HK-2 (cell line): Measurements from ENCODE around the gene BMPR2.
"Not testable (repeated sequence)": the region's sequence is repeated elsewhere in the genome, so short reads cannot be mapped to it uniquely, and the experiment has no call there.

ENCODE experiments used
- DNase-seq: peaks from one replicate; pipeline ENCODE4 v3.0.0-alpha.2; 2018; ENCODE audit not compliant: unreplicated experiment

BMPR2 gene

DNA sequence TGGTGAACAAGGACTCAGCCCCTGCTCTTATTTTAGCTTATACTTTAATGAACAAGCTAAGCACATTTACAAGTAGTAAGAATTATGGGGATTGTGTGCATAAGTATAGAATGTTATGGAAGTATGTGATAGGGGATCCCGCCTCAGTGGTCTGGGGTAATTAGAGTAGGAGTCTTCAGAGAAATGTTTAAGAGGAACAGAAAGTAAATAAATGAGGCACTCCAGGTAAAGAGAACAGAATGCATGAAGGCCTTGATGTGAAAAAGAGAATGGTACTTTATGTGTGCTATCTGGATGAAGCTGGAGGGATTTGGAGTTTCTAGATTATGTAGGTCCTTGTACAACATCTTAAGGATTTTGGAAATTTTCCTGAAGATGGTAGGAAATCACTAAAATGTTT is 76.6 kb downstream of the BMPR2 start:
- no peak for DNase-seq

- DNase-seq: no peak
Observed at GRCh38 chr2:202454536-202454935, 78.4 kb downstream of the BMPR2 start.

GRCh38 chr2:202455114-202455513 is 79.0 kb downstream of the BMPR2 start:
- DNase-seq: no peak

DNA sequence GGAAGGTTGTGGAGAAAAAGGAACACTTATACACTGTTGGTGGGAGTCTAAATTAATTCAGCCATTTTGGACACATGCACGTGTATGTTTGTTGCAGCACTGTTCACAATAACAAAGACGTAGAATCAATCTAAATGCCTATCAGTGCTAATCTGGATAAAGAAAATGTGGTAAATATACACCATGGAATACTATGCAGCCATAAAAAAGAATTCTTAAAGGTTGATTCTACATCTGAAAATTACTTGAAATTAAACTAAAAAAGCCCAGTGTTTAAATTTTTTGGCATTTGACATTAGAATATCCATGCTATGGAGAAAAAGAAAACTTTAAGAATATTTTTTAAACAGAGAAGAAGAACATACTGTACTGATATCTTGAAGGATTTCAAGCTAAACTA is 84.0 kb downstream of the BMPR2 start:
- no peak for DNase-seq

DNA sequence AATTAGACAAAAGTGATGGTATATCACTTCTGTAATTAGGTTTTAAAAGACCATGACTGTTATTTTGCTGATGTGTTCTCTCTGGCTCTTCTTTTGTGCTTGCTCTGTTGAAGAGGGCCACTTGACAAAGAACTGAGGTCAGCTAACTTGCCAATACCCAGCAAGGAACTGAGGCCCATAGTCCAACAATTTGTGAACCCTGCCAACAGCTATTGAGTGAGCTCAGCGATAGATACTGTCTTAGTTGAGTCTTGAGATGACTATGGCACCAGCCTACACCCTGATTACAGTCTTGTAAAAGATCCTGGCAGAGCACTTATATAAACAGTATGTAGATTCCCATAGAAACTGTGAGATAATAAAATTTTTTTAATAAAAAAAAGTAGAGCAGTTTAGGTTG is 103.0 kb downstream of the BMPR2 start:
- no peak for DNase-seq

- no peak for DNase-seq
Observed at GRCh38 chr2:202479610-202480009, 103.5 kb downstream of the BMPR2 start.

- DNase-seq: no peak
Observed at GRCh38 chr2:202486351-202486750, 110.2 kb downstream of the BMPR2 start.

DNA sequence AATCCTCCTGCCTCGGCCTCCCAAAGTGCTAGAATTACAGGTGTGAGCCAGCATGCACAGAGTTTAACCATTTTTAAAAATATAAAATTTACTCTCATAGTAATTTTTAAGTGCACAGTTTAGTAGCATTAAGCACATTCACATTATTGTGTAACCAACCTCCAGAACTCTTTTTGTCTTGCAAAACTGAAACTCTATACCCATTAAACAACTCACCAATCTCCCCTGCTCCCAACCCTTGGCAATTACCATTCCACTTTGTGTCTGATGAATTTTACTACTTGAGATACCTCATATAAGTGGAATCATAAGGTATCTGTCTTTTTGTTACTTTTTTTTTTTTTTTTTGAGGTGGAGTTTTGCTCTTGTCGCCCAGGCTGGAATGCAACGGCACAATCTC is 112.5 kb downstream of the BMPR2 start:
- DNase-seq: no peak

DNA sequence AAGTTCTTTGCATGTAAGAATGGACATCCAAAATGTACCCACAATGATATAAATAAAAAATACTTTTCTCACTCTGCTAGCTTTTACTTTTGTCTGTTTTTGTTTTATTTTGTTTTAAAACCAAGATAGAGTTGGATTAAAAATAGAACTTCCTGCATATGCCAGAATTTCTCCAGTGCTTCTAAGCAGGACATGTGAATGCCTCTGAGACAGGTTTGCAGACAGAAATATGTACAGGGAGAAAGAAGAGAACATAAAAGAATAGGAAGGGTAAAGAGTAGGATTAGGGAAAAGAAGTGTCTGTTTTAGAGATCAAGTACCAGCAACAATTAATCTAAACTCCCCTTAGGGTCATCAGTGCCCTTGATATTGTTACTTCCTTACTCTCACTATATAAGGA is 114.4 kb downstream of the BMPR2 start:
- no peak for DNase-seq

DNA sequence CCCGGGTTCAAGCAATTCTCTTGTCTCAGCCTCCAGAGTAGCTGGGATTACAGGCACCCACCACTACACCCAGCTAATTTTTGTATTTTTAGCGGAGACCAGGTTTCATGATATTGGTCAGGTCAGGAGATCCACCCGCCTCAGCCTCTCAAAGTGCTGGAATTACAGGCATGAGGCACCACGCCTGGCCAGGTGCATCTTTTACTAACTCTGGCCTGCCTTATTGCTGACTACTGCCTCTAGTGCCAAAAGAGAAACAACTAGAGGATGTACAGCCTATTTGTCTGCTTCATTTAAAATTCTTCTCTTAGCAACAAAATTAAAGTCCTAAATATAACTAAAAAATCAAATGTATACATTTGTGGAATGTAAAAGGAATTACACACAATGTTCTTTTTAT is 115.4 kb downstream of the BMPR2 start:
- DNase-seq: no peak

GRCh38 chr2:202494300-202495229 is 118.4 kb downstream of the BMPR2 start:
- no peak for DNase-seq

- no peak for DNase-seq
Observed at GRCh38 chr2:202495230-202495604, 119.1 kb downstream of the BMPR2 start.

- not testable (repeated sequence) for DNase-seq
Observed at GRCh38 chr2:202496835-202497472, 120.8 kb downstream of the BMPR2 start.

DNA sequence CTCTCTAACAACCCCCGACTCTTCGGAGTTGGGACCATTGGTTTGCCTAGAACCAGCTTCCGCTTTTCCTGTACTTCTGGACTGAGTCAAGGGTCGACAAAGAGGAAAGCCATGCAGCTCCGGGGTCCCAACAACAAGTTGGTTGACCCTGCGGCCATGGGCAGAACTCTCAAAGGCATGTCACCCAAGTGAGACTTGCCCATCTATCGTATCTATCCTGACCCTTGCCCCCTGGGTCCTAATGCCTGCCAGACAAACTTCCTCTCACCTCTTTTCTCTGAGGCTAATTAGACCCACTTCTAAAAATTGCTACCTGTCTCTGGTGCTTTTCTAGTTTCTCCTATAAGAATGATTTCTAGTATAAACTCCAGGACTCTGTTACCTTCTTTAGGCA is 121.3 kb downstream of the BMPR2 start:
- not testable (repeated sequence) for DNase-seq

DNA sequence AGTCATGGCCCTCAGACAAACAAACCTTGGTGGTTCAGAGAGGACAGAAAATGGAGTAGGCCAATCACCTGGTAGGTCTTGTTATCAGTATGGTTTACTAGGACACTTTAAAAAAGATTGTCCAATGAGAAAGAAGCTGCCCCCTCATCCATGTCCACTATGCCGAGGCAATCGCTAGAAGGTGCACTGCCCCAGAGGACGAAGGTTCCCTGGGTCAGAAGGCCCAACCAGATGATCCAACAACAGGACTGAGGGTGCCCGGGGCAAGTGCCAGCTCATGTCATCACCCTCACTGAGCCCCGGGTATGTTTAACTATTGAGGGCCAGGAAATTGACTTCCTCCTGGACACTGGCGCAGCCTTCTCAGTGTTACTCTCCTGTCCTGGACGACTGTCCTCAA is 123.7 kb downstream of the BMPR2 start:
- not testable (repeated sequence) for DNase-seq

DNA sequence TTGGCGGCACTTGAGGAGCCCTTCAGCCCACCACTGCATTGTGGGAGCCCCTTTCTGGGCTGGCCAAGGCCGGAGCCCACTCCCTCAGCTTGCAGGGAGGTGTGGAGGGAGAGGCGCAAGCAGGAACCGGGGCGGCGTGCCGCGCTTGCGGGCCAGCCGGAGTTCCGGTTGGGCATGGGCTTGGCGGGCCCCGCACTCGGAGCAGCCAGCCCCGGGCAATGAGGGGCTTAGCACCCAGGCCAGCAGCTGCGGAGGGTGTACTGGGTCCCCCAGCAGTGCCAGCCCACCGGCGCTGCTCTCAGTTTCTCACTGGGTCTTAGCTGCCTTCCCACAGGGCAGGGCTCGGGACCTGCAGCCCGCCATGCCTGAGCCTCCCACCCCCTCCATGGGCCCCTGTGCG is 127.1 kb downstream of the BMPR2 start:
- DNase-seq: not testable (repeated sequence)

- no peak for DNase-seq
Observed at GRCh38 chr2:202508686-202509085, 132.6 kb downstream of the BMPR2 start.

DNA sequence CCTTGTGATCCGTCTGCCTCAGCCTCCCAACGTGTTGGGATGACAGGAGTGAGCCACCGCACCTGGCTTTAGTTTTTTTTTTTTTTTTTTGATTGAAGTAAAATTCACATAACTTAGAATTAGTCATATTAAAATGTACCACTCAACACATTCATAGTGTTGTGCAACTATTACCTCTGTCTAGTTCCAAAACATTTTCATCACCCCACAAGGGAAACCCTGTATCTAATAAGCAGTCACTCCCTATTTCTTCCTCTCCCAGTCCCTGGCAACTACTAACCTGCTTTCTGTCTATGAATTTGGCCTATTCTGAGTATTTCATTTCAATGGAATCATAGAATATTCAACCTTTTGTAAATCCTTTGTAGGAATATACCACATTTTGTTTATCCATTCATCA is 134.8 kb downstream of the BMPR2 start:
- no peak for DNase-seq

GRCh38 chr2:202512176-202512575 is 136.0 kb downstream of the BMPR2 start:
- no peak for DNase-seq

GRCh38 chr2:202514732-202515131 is 138.6 kb downstream of the BMPR2 start:
- DNase-seq: no peak

DNA sequence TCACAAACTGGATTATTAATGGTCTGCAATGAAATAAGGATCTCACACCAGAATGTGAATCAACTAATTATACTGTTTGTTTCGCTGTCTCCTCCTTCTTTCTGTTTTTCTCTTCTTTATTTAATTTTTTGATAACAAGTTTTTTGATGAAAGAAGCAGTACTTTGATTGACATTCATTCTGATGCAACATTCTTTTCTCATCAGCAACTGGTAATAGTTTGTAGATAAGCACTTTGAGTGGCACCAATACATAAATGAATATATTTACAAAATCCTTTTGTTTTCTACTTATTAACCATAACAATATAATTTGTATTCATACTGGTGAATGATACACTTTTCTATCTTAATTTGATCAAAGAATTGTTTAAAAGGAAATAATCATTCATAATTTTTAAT is 143.3 kb downstream of the BMPR2 start:
- no peak for DNase-seq

DNA sequence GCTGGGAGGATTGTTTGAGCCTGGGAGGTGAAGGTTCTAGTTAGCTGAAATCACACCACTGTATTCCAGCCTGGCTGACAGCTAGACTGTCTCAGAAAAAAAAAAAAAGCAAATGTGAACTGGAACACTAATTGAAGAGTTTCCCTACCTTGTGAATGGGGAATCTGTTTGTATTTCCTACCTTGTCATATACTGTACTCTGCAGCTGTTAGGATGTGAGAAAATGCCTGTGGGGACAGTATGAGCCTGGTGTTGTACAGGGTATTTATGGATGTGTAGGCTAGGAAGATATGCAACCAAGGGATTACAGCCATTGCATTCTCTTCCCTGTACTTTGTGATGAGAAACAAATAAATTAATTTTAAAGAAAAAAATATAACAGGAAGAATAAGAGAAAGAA is 145.3 kb downstream of the BMPR2 start:
- DNase-seq: no peak

- DNase-seq: no peak
Observed at GRCh38 chr2:202529389-202529788, 153.3 kb downstream of the BMPR2 start.
